AG08395 (cell line): Measurements from ENCODE around the gene SLC7A6OS.

Source experiments
- DNase-seq: peaks from one replicate; pipeline ENCODE4 v3.0.0; 2012; ENCODE audit warnings: mixed read lengths, low spot score

SLC7A6OS gene

GRCh38 chr16:68310774-68311511, at the start of gene SLC7A6OS, which contains the start of gene PRMT7:
SLC7A6OS (minus strand) TSS chr16:68310946; CDS start chr16:68310926, 20 bp downstream.
PRMT7 (plus strand) TSS chr16:68311019; CDS start chr16:68315980, 4,961 bp downstream.
- peak; percentile 97 for DNase-seq

GRCh38 chr16:68359398-68360191, 48.8 kb upstream of the SLC7A6OS start:
- DNase-seq: no peak

DNA sequence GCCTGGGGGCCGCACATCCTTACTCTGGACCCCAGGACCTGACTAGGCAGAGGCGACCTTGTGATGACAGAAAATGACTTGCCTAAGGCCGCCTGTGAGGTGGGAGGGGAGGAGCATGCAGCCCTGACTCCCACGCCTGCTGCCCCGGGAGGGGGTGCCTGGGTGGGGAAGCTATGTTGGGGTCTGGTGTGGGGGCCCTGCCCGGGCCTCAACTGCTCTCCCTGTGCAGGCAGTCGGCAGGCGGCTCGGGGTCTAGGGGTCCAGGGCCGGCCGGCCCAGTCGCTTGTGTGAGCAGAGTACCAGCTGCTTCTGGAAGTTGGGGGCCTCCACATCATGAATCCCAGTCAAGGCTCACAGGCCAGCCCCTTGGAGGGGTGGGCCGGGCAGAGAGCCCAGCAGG, 48.2 kb upstream of the SLC7A6OS start:
- DNase-seq: no peak

- DNase-seq: no peak
Observed at GRCh38 chr16:68357923-68358322, 47.2 kb upstream of the SLC7A6OS start.

DNA sequence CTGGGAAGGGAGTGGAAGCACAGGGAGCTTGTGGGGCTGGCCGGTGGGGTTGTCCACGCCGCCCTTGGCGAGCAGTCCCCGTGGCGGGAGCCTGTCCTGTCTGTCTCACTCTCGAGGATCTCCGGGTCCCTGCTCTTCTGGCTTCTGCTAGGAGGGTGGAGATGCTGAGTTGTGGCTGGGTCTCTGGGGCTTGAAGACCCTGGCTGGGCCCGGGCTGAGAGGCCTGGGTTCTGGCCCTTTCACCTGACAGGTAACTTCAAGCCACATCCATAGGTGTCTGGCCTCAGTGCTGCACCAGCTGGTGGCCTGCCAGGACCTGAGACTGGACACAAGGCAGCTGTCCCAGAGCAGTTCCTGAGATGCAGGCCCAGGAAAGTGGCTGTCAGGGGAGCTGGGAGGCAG, 46.8 kb upstream of the SLC7A6OS start:
- no peak for DNase-seq

- DNase-seq: no peak
Observed at GRCh38 chr16:68356919-68357286, 46.2 kb upstream of the SLC7A6OS start.

GRCh38 chr16:68356249-68356918, 45.6 kb upstream of the SLC7A6OS start:
- DNase-seq: no peak

- DNase-seq: no peak
Observed at GRCh38 chr16:68355447-68356248, 44.9 kb upstream of the SLC7A6OS start.

GRCh38 chr16:68354816-68355215, 44.1 kb upstream of the SLC7A6OS start:
- no peak for DNase-seq

- no peak for DNase-seq
Observed at GRCh38 chr16:68353366-68353765, 42.6 kb upstream of the SLC7A6OS start.

DNA sequence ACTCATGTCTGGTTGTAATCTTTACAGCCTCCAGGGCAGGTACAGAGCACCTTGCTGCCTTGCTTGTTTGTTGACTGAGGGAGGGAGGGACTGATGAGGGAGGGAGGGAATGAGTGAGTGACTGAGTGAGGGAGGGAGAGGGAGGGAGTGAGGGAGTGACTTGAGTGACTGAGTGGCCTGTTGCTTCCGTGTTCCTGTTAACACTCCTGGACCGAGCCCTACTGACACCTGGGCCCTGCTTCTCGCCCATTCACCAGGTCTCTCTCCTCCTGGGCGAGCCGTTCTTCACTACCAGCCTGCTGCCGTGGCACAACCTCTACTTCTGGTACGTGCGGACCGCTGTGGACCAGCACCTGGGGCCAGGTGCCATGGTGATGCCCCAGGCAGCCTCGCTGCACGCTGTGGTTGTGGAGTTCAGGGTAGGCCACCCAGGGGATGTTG, 41.3 kb upstream of the SLC7A6OS start:
- no peak for DNase-seq

- DNase-seq: no peak
Observed at GRCh38 chr16:68351463-68351862, 40.7 kb upstream of the SLC7A6OS start.

DNA sequence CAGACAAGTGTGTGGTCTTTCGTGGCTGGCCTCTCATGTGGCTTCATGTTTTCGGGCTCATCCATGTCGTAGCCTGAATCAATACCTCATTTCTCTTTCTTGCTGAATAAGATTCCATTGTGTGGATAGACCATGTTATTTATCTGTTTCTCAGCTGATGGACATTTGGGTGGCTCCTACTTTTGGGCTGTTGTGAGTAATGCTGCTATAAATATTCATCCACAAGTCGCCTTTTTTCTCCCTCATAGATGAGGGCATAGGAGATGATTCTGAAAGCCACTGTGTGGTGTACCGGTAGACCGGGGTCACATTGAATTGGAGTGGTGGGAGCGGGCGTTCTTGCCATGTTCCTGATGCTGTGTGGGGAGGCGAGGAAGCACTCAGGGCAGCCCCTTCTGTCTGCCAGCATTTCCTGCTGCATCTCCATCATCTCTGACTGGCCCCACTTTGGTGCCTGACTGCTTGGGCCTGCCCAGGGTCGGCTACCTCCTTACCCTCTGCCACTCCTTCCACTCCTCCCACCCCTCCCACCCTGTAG, 40.1 kb upstream of the SLC7A6OS start:
- no peak for DNase-seq

DNA sequence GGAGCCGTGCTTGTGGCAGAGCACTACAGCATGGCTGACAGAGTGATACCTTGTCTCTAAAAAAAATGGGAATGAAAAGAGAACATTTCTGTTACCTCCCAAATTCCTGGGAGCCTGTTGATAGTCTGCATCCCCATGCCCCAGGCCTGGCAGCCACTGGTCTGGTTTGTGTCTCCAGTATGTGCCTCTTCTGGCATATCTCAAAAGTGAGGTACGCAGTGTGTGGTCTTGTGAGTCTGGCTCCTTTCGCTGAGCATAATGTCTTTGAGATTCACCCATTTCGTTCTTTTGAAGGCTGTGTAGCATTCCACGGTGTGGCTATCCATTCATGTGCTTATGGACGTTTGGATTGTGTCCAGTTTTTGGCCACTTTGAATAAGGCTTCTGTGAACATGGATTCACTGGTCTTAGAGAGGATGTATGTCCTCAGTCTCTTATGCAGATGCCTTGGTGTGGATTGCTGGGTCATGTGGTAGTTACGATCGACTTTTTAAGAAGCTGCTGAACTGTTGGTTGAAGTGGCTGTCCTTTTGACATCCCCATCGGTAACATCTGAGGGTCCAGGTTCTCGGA, 39.2 kb upstream of the SLC7A6OS start:
- no peak for DNase-seq

GRCh38 chr16:68348639-68349445, 38.1 kb upstream of the SLC7A6OS start:
- DNase-seq: no peak

DNA sequence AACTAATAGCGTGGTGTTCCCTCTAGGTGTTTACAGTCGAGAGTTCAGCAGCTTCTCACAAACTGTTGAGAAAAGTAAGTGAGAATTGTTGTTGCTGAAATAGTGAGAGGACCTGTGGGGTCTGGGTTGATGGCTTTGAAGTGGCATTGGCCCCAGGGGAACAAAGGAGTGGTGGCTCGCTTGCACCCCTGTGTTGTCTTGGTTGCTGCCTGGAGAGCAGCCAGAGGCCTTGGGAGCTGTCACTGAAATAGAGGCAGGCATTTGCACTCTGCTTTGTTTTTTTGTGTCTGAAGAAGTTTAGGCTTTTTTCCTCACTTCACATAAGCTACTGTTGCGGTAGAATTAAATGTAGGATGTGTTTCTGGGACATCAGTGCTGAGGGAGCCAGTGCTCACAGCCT, 36.9 kb upstream of the SLC7A6OS start:
- no peak for DNase-seq

- no peak for DNase-seq
Observed at GRCh38 chr16:68346892-68347480, 36.2 kb upstream of the SLC7A6OS start.

GRCh38 chr16:68345958-68346635, 35.4 kb upstream of the SLC7A6OS start:
- DNase-seq: no peak

GRCh38 chr16:68345351-68345810, 34.6 kb upstream of the SLC7A6OS start:
- no peak for DNase-seq
